Liver (tissue), 3 donors: Measurements from ENCODE around the gene FAN1.

Source experiments
- CTCF ChIP-seq: fragments of 150-350 bp; IDR thresholded peaks from 2 replicates; pipeline ENCODE4 v1.5.1; 2017; ENCODE audit warnings: improper control_type of control experiment, low read depth, low read length; ENCODE audit not compliant: missing input control
- EGR1 ChIP-seq, 2 donors: IDR thresholded peaks; 2 replicates each; pipeline ENCODE4 v1.6.1; 2016 to 2018; ENCODE audit warnings: antibody characterized with exemption in 2 of 2, low read depth in 2 of 2
- GABPA ChIP-seq, 2 donors: IDR thresholded peaks in 1 of 2; conservative IDR thresholded peaks in 1 of 2; 2 replicates each; pipeline ENCODE4 v1.6.1; 2016; ENCODE audit warnings: antibody characterized with exemption in 2 of 2, mild to moderate bottlenecking in 1 of 2, moderate library complexity in 1 of 2
- HNF4A ChIP-seq, 2 donors: conservative IDR thresholded peaks; 2 replicates each; pipeline ENCODE4 v1.6.1; 2016; ENCODE audit warnings: antibody characterized with exemption in 2 of 2, mild to moderate bottlenecking in 2 of 2
- RXRA ChIP-seq, 2 donors: IDR thresholded peaks; 2 replicates each; pipeline ENCODE4 v1.6.1; 2017 to 2018; ENCODE audit warnings: antibody characterized with exemption in 2 of 2, mild to moderate bottlenecking in 1 of 2
- SP1 ChIP-seq: IDR thresholded peaks from 2 replicates; pipeline ENCODE4 v1.6.1; 2018; ENCODE audit warnings: antibody characterized with exemption, mild to moderate bottlenecking
- TAF1 ChIP-seq: conservative IDR thresholded peaks from 2 replicates; pipeline ENCODE4 v1.6.1; 2016; ENCODE audit warnings: antibody characterized with exemption, mild to moderate bottlenecking
- ZBTB33 ChIP-seq: IDR thresholded peaks from 2 replicates; pipeline ENCODE4 v1.6.1; 2016; ENCODE audit warnings: antibody characterized with exemption
- TF ChIP-seq, protein P1 (sequence below): IDR thresholded peaks from 2 replicates; pipeline ENCODE4 v1.6.1; 2016; ENCODE audit warnings: antibody characterized with exemption, mild to moderate bottlenecking
- donor health status: healthy.
- donor health status: healthy.

GRCh38 chr15:30969724-30970123 lies 66.0 kb downstream of the FAN1 start:
- TF ChIP-seq CTCF (no peak), SP1 (no peak), RXRA (IDR thresholded peaks at IDR 0.05) (no peak), EGR1 (IDR thresholded peaks at IDR 0.05; ENCODE audit: low read depth in 2 of 2) (no peak), GABPA (IDR thresholded peaks at IDR 0.05 in 1 of 2, conservative IDR thresholded peaks at IDR 0.05 in 1 of 2) (no peak), ZBTB33 (no peak), HNF4A (conservative IDR thresholded peaks at IDR 0.05) (no peak), TAF1 (no peak)
- TF ChIP-seq, protein P1, sequence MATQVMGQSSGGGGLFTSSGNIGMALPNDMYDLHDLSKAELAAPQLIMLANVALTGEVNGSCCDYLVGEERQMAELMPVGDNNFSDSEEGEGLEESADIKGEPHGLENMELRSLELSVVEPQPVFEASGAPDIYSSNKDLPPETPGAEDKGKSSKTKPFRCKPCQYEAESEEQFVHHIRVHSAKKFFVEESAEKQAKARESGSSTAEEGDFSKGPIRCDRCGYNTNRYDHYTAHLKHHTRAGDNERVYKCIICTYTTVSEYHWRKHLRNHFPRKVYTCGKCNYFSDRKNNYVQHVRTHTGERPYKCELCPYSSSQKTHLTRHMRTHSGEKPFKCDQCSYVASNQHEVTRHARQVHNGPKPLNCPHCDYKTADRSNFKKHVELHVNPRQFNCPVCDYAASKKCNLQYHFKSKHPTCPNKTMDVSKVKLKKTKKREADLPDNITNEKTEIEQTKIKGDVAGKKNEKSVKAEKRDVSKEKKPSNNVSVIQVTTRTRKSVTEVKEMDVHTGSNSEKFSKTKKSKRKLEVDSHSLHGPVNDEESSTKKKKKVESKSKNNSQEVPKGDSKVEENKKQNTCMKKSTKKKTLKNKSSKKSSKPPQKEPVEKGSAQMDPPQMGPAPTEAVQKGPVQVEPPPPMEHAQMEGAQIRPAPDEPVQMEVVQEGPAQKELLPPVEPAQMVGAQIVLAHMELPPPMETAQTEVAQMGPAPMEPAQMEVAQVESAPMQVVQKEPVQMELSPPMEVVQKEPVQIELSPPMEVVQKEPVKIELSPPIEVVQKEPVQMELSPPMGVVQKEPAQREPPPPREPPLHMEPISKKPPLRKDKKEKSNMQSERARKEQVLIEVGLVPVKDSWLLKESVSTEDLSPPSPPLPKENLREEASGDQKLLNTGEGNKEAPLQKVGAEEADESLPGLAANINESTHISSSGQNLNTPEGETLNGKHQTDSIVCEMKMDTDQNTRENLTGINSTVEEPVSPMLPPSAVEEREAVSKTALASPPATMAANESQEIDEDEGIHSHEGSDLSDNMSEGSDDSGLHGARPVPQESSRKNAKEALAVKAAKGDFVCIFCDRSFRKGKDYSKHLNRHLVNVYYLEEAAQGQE: no peak
